ENCODE data around the gene ZMAT5. TPM values are rescaled to one million over a fixed set of nuclear protein-coding genes. Genes with fewer than 3 reads are reported as not detected.

Gene ZMAT5
- total and polyA plus RNA-seq, 9 of the 15 experiments (the other 6 are each of a cell fraction or from before 2014, with no cell fraction given): 2.0 to 25.2 (median 11.9) TPM

DNA sequence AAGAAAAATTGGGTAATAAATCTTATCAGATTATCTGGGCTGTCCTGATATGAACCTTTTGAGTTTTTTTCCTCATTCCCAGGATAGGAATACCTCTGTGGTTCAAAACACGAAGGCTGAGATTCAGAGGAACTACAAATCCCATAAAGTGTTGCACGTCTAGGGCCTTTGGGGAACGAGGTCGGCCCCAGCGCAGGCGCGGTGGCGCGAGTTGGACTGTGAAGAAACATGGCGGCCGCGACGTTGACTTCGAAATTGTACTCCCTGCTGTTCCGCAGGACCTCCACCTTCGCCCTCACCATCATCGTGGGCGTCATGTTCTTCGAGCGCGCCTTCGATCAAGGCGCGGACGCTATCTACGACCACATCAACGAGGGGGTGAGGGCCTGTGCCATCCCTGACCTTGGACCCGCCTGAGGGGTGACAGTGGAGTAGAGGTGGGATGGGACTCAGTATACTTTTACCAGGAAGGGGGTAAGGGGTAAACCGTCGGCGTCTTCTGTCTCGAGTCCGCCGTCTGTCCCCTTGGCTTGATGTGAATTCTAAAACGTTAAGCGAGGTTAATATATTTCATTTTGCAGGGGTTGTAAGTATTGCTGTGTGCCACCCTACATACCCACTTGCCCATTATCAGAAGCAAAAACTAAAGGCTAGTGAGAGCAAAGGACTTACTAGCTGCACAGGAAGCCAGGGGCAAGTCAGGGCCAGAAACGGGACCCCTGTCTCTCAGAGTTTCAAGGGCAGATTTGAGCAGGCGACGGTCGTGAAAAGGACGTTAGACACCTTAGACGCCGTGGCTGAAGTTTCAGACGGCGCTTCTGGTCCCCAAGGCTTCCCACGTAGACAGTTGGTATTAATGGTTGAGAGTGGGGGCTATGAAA lies 604 bp upstream of the ZMAT5 start, which contains the start of gene UQCR10 (continued):
- TF ChIP-seq, protein P1, sequence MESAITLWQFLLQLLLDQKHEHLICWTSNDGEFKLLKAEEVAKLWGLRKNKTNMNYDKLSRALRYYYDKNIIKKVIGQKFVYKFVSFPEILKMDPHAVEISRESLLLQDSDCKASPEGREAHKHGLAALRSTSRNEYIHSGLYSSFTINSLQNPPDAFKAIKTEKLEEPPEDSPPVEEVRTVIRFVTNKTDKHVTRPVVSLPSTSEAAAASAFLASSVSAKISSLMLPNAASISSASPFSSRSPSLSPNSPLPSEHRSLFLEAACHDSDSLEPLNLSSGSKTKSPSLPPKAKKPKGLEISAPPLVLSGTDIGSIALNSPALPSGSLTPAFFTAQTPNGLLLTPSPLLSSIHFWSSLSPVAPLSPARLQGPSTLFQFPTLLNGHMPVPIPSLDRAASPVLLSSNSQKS (CRISPR knock-in tag; IDR thresholded peaks at IDR 0.05): no peak
- TF ChIP-seq GATAD2B (IDR thresholded peaks at IDR 0.05; ENCODE audit: borderline replicate concordance) (no peak), SMARCE1 (IDR thresholded peaks at IDR 0.05) (no peak), PRPF4 (IDR thresholded peaks at IDR 0.05; ENCODE audit: insufficient read depth, low read depth, low read length, poor library complexity, severe bottlenecking) (no peak), ZNF583 (CRISPR knock-in tag; IDR thresholded peaks at IDR 0.05) (no peak), MAZ (CRISPR knock-in tag; conservative IDR thresholded peaks at IDR 0.05 in 1 of 2, IDR thresholded peaks at IDR 0.05 in 1 of 2) (0 out of 4 replicates have a peak, but pooled peaks of 1 of the 2 experiments have one; percentile 18), ZNF274 (IDR thresholded peaks at IDR 0.05; ENCODE audit: borderline replicate concordance, low read depth, low read length) (no peak), POLR2G (IDR thresholded peaks at IDR 0.05; ENCODE audit: low read depth, low read length) (peak; percentile 71; the same call in 1 of the 2 replicates)
- TF ChIP-seq, protein P2, sequence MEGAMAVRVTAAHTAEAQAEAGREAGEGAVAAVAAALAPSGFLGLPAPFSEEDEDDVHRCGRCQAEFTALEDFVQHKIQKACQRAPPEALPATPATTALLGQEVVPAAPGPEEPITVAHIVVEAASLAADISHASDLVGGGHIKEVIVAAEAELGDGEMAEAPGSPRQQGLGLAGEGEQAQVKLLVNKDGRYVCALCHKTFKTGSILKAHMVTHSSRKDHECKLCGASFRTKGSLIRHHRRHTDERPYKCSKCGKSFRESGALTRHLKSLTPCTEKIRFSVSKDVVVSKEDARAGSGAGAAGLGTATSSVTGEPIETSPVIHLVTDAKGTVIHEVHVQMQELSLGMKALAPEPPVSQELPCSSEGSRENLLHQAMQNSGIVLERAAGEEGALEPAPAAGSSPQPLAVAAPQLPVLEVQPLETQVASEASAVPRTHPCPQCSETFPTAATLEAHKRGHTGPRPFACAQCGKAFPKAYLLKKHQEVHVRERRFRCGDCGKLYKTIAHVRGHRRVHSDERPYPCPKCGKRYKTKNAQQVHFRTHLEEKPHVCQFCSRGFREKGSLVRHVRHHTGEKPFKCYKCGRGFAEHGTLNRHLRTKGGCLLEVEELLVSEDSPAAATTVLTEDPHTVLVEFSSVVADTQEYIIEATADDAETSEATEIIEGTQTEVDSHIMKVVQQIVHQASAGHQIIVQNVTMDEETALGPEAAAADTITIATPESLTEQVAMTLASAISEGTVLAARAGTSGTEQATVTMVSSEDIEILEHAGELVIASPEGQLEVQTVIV (CRISPR knock-in tag; IDR thresholded peaks at IDR 0.05; ENCODE audit: borderline replicate concordance): no peak
- TF ChIP-seq, protein P3, sequence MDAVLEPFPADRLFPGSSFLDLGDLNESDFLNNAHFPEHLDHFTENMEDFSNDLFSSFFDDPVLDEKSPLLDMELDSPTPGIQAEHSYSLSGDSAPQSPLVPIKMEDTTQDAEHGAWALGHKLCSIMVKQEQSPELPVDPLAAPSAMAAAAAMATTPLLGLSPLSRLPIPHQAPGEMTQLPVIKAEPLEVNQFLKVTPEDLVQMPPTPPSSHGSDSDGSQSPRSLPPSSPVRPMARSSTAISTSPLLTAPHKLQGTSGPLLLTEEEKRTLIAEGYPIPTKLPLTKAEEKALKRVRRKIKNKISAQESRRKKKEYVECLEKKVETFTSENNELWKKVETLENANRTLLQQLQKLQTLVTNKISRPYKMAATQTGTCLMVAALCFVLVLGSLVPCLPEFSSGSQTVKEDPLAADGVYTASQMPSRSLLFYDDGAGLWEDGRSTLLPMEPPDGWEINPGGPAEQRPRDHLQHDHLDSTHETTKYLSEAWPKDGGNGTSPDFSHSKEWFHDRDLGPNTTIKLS (IDR thresholded peaks at IDR 0.05; ENCODE audit: borderline replicate concordance, low read depth): peak; percentile 51; the same call in 1 of the 2 replicates
- TF ChIP-seq, protein P4, sequence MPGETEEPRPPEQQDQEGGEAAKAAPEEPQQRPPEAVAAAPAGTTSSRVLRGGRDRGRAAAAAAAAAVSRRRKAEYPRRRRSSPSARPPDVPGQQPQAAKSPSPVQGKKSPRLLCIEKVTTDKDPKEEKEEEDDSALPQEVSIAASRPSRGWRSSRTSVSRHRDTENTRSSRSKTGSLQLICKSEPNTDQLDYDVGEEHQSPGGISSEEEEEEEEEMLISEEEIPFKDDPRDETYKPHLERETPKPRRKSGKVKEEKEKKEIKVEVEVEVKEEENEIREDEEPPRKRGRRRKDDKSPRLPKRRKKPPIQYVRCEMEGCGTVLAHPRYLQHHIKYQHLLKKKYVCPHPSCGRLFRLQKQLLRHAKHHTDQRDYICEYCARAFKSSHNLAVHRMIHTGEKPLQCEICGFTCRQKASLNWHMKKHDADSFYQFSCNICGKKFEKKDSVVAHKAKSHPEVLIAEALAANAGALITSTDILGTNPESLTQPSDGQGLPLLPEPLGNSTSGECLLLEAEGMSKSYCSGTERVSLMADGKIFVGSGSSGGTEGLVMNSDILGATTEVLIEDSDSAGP (CRISPR knock-in tag; IDR thresholded peaks at IDR 0.05): no peak
- TF ChIP-seq, protein P5, sequence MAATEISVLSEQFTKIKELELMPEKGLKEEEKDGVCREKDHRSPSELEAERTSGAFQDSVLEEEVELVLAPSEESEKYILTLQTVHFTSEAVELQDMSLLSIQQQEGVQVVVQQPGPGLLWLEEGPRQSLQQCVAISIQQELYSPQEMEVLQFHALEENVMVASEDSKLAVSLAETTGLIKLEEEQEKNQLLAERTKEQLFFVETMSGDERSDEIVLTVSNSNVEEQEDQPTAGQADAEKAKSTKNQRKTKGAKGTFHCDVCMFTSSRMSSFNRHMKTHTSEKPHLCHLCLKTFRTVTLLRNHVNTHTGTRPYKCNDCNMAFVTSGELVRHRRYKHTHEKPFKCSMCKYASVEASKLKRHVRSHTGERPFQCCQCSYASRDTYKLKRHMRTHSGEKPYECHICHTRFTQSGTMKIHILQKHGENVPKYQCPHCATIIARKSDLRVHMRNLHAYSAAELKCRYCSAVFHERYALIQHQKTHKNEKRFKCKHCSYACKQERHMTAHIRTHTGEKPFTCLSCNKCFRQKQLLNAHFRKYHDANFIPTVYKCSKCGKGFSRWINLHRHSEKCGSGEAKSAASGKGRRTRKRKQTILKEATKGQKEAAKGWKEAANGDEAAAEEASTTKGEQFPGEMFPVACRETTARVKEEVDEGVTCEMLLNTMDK (IDR thresholded peaks at IDR 0.05; ENCODE audit: borderline replicate concordance, insufficient read depth, low read depth, low read length, poor library complexity, severe bottlenecking): no peak
- TF ChIP-seq, protein P6, sequence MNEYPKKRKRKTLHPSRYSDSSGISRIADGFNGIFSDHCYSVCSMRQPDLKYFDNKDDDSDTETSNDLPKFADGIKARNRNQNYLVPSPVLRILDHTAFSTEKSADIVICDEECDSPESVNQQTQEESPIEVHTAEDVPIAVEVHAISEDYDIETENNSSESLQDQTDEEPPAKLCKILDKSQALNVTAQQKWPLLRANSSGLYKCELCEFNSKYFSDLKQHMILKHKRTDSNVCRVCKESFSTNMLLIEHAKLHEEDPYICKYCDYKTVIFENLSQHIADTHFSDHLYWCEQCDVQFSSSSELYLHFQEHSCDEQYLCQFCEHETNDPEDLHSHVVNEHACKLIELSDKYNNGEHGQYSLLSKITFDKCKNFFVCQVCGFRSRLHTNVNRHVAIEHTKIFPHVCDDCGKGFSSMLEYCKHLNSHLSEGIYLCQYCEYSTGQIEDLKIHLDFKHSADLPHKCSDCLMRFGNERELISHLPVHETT (CRISPR knock-in tag; conservative IDR thresholded peaks at IDR 0.05 in 1 of 2, IDR thresholded peaks at IDR 0.05 in 1 of 2): 0 out of 4 replicates have a peak, but pooled peaks of 1 of the 2 experiments have one; percentile 45
